SK-N-SH treated with all-trans-retinoic acid at 6 μM for 48 hours (cell line): ENCODE results near the gene OLFML2A.
"Not testable (repeated sequence)": the region's sequence is repeated elsewhere in the genome, so short reads cannot be mapped to it uniquely, and the experiment has no call there.

Experiments used
- ARNTL ChIP-seq: fragments of 450-650 bp; formaldehyde crosslinking; IDR thresholded peaks from 2 replicates; pipeline ENCODE4 v1.5.0; 2020; ENCODE audit warnings: low read depth, mild to moderate bottlenecking, moderate library complexity, borderline replicate concordance
- CSDC2 ChIP-seq: fragments of 250-450 bp; sonication (Bioruptor Pico); IDR thresholded peaks from 2 replicates; pipeline ENCODE4 v1.5.0; 2020; ENCODE audit warnings: mild to moderate bottlenecking, moderate library complexity
- CSRNP3 ChIP-seq: fragments of 250-450 bp; sonication (Bioruptor Pico); IDR thresholded peaks from 2 replicates; pipeline ENCODE4 v1.5.1; 2021; ENCODE audit warnings: mild to moderate bottlenecking, moderate library complexity
- ISL1 ChIP-seq: fragments of 250-450 bp; sonication (Bioruptor Pico); IDR thresholded peaks from 2 replicates; pipeline ENCODE4 v2.1.2; 2022; ENCODE audit warnings: mild to moderate bottlenecking, moderate library complexity
- OSR1 ChIP-seq: fragments of 250-450 bp; sonication (Bioruptor Pico); IDR thresholded peaks from 2 replicates; pipeline ENCODE4 v1.8.0; 2022; ENCODE audit warnings: moderate library complexity, mild to moderate bottlenecking, inconsistent platforms
- PATZ1 ChIP-seq: fragments of 250-450 bp; sonication (Bioruptor Pico); IDR thresholded peaks from 2 replicates; pipeline ENCODE4 v1.8.0; 2020; ENCODE audit warnings: mild to moderate bottlenecking, moderate library complexity, borderline replicate concordance
- POU6F1 ChIP-seq: fragments of 250-450 bp; sonication (Bioruptor Pico); IDR thresholded peaks from 2 replicates; pipeline ENCODE4 v1.8.0; 2021; ENCODE audit warnings: low read depth, mild to moderate bottlenecking, moderate library complexity, borderline replicate concordance
- RARB ChIP-seq: fragments of 250-450 bp; sonication (Bioruptor Pico); IDR thresholded peaks from 2 replicates; pipeline ENCODE4 v1.8.0; 2021; ENCODE audit warnings: mild to moderate bottlenecking, moderate library complexity
- ZFP3 ChIP-seq: fragments of 250-450 bp; sonication (Bioruptor Pico); IDR thresholded peaks from 2 replicates; pipeline ENCODE4 v1.5.0; 2020; ENCODE audit warnings: mild to moderate bottlenecking, moderate library complexity
- ZNF565 ChIP-seq: fragments of 450-650 bp; formaldehyde crosslinking; conservative IDR thresholded peaks from 2 replicates; pipeline ENCODE4 v1.5.0; 2020; ENCODE audit warnings: low read depth, mild to moderate bottlenecking, moderate library complexity
- ZNF70 ChIP-seq: fragments of 450-650 bp; formaldehyde crosslinking; IDR thresholded peaks from 2 replicates; pipeline ENCODE4 v1.5.0; 2020; ENCODE audit warnings: mild to moderate bottlenecking, moderate library complexity
- TF ChIP-seq, protein P1 (sequence below): fragments of 250-450 bp; sonication (Bioruptor Pico); IDR thresholded peaks from 2 replicates; pipeline ENCODE4 v1.5.1; 2020; ENCODE audit warnings: low read depth, mild to moderate bottlenecking, moderate library complexity

DNA sequence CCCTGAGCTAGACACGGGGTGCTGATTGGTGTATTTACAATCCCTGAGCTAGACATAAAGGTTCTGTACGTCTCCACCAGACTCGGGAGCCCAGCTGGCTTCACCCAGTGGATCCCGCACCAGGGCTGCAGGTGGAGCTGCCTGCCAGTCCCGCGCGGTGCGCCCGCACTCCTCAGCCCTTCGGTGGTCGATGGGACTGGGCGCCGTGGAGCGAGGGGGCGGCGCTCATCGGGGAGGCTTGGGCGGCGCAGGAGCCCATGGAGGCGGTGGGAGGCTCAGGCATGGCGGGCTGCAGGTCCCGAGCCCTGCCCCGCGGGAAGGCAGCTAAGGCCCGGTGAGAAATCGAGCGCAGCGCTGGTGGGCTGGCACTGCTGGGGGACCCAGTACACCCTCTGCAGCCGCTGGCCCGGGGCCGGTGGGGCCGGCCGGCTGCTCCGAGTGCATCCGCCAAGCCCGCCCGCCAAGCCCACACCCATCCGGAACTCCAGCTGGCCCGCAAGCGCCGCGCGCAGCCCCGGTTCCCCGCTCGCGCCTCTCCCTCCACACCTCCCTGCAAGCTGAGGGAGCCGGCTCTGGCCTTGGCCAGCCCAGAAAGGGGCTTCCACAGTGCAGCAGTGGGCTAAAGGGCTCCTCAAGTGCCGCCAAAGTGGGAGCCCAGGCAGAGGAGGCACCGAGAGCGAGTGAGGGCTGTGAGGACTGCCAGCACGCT lies 61.8 kb downstream of the OLFML2A start:
- not testable (repeated sequence) for TF ChIP-seq PATZ1 (CRISPR knock-in tag); ISL1 (CRISPR knock-in tag); ZFP3; RARB (CRISPR knock-in tag); CSDC2 (CRISPR knock-in tag); ZNF70 (CRISPR knock-in tag); POU6F1 (CRISPR knock-in tag); ARNTL; ZNF565 (CRISPR knock-in tag); OSR1; CSRNP3 (CRISPR knock-in tag)
- TF ChIP-seq, protein P1, sequence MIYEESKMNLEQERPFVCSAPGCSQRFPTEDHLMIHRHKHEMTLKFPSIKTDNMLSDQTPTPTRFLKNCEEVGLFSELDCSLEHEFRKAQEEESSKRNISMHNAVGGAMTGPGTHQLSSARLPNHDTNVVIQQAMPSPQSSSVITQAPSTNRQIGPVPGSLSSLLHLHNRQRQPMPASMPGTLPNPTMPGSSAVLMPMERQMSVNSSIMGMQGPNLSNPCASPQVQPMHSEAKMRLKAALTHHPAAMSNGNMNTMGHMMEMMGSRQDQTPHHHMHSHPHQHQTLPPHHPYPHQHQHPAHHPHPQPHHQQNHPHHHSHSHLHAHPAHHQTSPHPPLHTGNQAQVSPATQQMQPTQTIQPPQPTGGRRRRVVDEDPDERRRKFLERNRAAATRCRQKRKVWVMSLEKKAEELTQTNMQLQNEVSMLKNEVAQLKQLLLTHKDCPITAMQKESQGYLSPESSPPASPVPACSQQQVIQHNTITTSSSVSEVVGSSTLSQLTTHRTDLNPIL (CRISPR knock-in tag): not testable (repeated sequence)
